Heart left ventricle (tissue), 16 donors: ENCODE results near the gene RAB4B. TPM values are rescaled to one million over a fixed set of nuclear protein-coding genes. Genes with fewer than 3 reads are reported as not detected.
"Not testable (repeated sequence)": the region's sequence is repeated elsewhere in the genome, so short reads cannot be mapped to it uniquely, and the experiment has no call there.

Experiments used
- ATAC-seq, 4 donors: fragments of 200-7000 bp; cut with Tn5 transposase; one replicate each; pipeline ENCODE4 v1.9.1; 2020 to 2022; ENCODE audit warnings: moderate library complexity in 4 of 4, mild to moderate bottlenecking in 3 of 4, moderate number of reproducible peaks in 1 of 4
- DNase-seq, 5 donors: peaks; one replicate each; pipeline ENCODE4 v3.0.0-alpha.2; 2020
- H3K27ac ChIP-seq, 12 donors: fragments of 200-600 bp; sonication (generic) in 4 of 12; one replicate each; pipeline versions ENCODE4 v1.5.0 to v1.8.0; 2016 to 2022; ENCODE audit warnings: mild to moderate bottlenecking in 2 of 12
- H3K27me3 ChIP-seq, 9 donors: fragments of 200-600 bp; sonication (generic) in 2 of 9; one replicate each; pipeline versions ENCODE4 v1.5.1 to v1.8.0; 2016 to 2022; ENCODE audit warnings: mild to moderate bottlenecking in 3 of 9
- H3K36me3 ChIP-seq, 9 donors: fragments of 200-600 bp; sonication (generic) in 2 of 9; one replicate each; pipeline versions ENCODE4 v1.5.0 to v1.8.0; 2018 to 2022; ENCODE audit warnings: mild to moderate bottlenecking in 2 of 9
- H3K4me1 ChIP-seq, 12 donors: fragments of 200-600 bp; sonication (generic) in 4 of 12; one replicate each; pipeline versions ENCODE4 v1.5.0 to v1.8.0; 2016 to 2022; ENCODE audit warnings: mild to moderate bottlenecking in 3 of 12
- H3K4me3 ChIP-seq, 12 donors: fragments of 200-600 bp; sonication (generic) in 4 of 12; one replicate each; pipeline versions ENCODE4 v1.5.0 to v1.8.0; 2017 to 2022; ENCODE audit warnings: mild to moderate bottlenecking in 9 of 12, moderate library complexity in 4 of 12
- H3K9me3 ChIP-seq, 12 donors: fragments of 200-600 bp; sonication (generic) in 4 of 12; one replicate each; pipeline versions ENCODE4 v1.5.0 to v1.8.0; 2016 to 2022; ENCODE audit warnings: mild to moderate bottlenecking in 1 of 12
- CTCF ChIP-seq, 12 donors: fragments of 200-600 bp; sonication (generic) in 4 of 12; IDR thresholded peaks; one replicate each; pipeline versions ENCODE4 v1.5.0 to v1.8.0; 2018 to 2022; ENCODE audit warnings: antibody characterized with exemption in 12 of 12, mild to moderate bottlenecking in 5 of 12
- POLR2A ChIP-seq, 2 donors: fragments of 450-650 bp; IDR thresholded peaks; one replicate each; pipeline ENCODE4 v1.6.1; 2017; ENCODE audit warnings: antibody characterized with exemption in 2 of 2, mild to moderate bottlenecking in 2 of 2, moderate library complexity in 2 of 2
- WGBS, 4 donors: extraction: QIAGEN DNeasy Blood & Tissue Kit in 2 of 4; methylation state at CpG; one replicate each; pipeline versions ENCODE4 v1.1.5 to v1.1.7; 2013 to 2018; 5-methylcytosine and 5-hydroxymethylcytosine counted together
- intact Hi-C, 10 donors: fragments of 100-400 bp; cut with DNase I; formaldehyde crosslinking; loops; one replicate each; pipeline versions ENCODE4 v1.11.1 to v1.14.2; 2022
- polyA plus RNA-seq, 2 donors: library from polyadenylated mRNA; stranded (reverse); fragments of 200-250 nt; gene quantifications; one replicate each; pipeline ENCODE4 v1.2.3, GENCODE V29; 2013
- total RNA-seq, 9 donors: library from RNA; depleted of rRNA in 2 of 9; stranded (reverse); fragments of >200 nt in 2 of 9; fragmentation: NEBNext Ultra II Directional in 3 of 9; extraction: Animal tissue kit (Norgen Biotek cat#: 25700) in 3 of 9; gene quantifications; one replicate each; pipeline versions ENCODE4 v1.1.0 to v1.2.4, GENCODE V29; 2016 to 2023
- donor health status: ischemic (EF 13 %, LVEDD 7.1; RV severe dilation, severe dysfunction).
- donor health status: healthy with polysubstance abuse.
- donor health status: DM: no; HTN: yes; CAD: no.
- donor health status: DM: no; HTN: no; CAD: no.
- donor health status: ischemic (EF 25% LVEDD 6.9; RV normal size, moderate dysfunction).
- donor health status: ischemic (EF 25% LVEDD 5.7; RV mildly dilated, moderate dysfunction).
- donor health status: healthy.
- donor health status: DM: yes; HTN: yes; CAD: no.
- donor health status: ischemic (EF 35%, LVEDD 5.7; RV mildly dilated, moderate dysfunction).
- donor health status: nonischemic (EF 11% LVEDD 7.7; RV severe dilation, severe dysfunction).
- donor health status: DM: yes; HTN: yes; CAD: no.
- donor health status: PGD.
- donor health status: ischemic (EF 29% LVEDD 5.4; RV normal size, mild dysfunction).
- donor health status: nonischemic (EF 23%, LVEDD 6.1; RV moderate dilation, normal function).

Gene RAB4B
- total and polyA plus RNA-seq, 11 donors, result 12.3 to 50.1 (median 17.2) TPM

GRCh38 chr19:40759352-40759751 is 18.7 kb upstream of the RAB4B start:
- Histone ChIP-seq H3K4me1 (peaks cover 0 to 39% (median 11%) of the 10 kb centered on the region in 12 donors), H3K4me3 (no peak overlapping the region), H3K9me3 (no peaks in the 10 kb centered on the region), H3K27ac (no peak overlapping the region), H3K36me3 (peaks cover 2 to 94% (median 87%) of the 10 kb centered on the region in 9 donors), H3K27me3 (no peaks in the 10 kb centered on the region)
- no peak for DNase-seq
- TF ChIP-seq POLR2A (IDR thresholded peaks at IDR 0.05), result no peak
- no peak for TF ChIP-seq CTCF (IDR thresholded peaks at IDR 0.05)
- intact Hi-C loops, result loop anchor here in 1 of 10 donors (5.0 kb wide), 1 partner anchor 58 kb away; no protein-coding TSS in a partner anchor
- no peak for ATAC-seq
- 90 to 95% (median 94%) methylated on average over 13 of the region's 13 CpGs for WGBS, 4 donors

- no peak overlapping the region for H3K27ac ChIP-seq
- DNase-seq (no peak), ATAC-seq (no peak)
- peaks cover 0 to 9% (median 0%) of the 10 kb centered on the region in 12 donors for H3K4me1 ChIP-seq
- no peak overlapping the region for H3K4me3 ChIP-seq
- WGBS, 4 donors, result 92 to 95% (median 94%) methylated on average over 17 of the region's 17 CpGs
- TF ChIP-seq CTCF (IDR thresholded peaks at IDR 0.05), result no peak
- TF ChIP-seq POLR2A (IDR thresholded peaks at IDR 0.05), result no peak
- intact Hi-C loops, result no loop called here
- H3K9me3 ChIP-seq, result no peaks in the 10 kb centered on the region
- no peaks in the 10 kb centered on the region for H3K27me3 ChIP-seq
- peaks cover 2 to 94% (median 88%) of the 10 kb centered on the region in 9 donors for H3K36me3 ChIP-seq
Measured at GRCh38 chr19:40762754-40763470, 15.1 kb upstream of the RAB4B start.

- TF ChIP-seq POLR2A (IDR thresholded peaks at IDR 0.05), result no peak
- no peak for TF ChIP-seq CTCF (IDR thresholded peaks at IDR 0.05)
- WGBS, 4 donors, result 91 to 95% (median 92%) methylated on average over 7 of the region's 7 CpGs
- ATAC-seq, result no peak
Measured at GRCh38 chr19:40763526-40763925, 14.5 kb upstream of the RAB4B start.

GRCh38 chr19:40763963-40764362 is 14.1 kb upstream of the RAB4B start:
- intact Hi-C loops, result no loop called here
- ATAC-seq (no peak), DNase-seq (no peak)
- Histone ChIP-seq H3K36me3 (peaks cover 2 to 83% (median 78%) of the 10 kb centered on the region in 9 donors), H3K27me3 (no peaks in the 10 kb centered on the region), H3K4me1 (peaks cover 0 to 9% (median 0%) of the 10 kb centered on the region in 12 donors), H3K9me3 (no peaks in the 10 kb centered on the region), H3K27ac (no peak overlapping the region), H3K4me3 (no peak overlapping the region)
- WGBS, 4 donors, result 90 to 92% (median 91%) methylated on average over 10 of the region's 10 CpGs
- TF ChIP-seq CTCF (IDR thresholded peaks at IDR 0.05) (no peak), POLR2A (IDR thresholded peaks at IDR 0.05) (no peak)

More at GRCh38 chr19:40763526-40763925, 14.5 kb upstream of the RAB4B start:
- H3K9me3 ChIP-seq, result no peaks in the 10 kb centered on the region
- peaks cover 0 to 9% (median 0%) of the 10 kb centered on the region in 12 donors for H3K4me1 ChIP-seq
- H3K27ac ChIP-seq, result no peak overlapping the region
- peaks cover 2 to 88% (median 82%) of the 10 kb centered on the region in 9 donors for H3K36me3 ChIP-seq
- no peak overlapping the region for H3K4me3 ChIP-seq
- H3K27me3 ChIP-seq, result no peaks in the 10 kb centered on the region
- intact Hi-C loops, result no loop called here
- no peak for DNase-seq

GRCh38 chr19:40766385-40766784 is 11.7 kb upstream of the RAB4B start:
- ATAC-seq, H3K9me3 ChIP-seq, DNase-seq, H3K4me1 ChIP-seq, H3K4me3 ChIP-seq, H3K27ac ChIP-seq, H3K27me3 ChIP-seq, intact Hi-C loops: not testable (repeated sequence)
- 96 to 97% (median 96%) methylated on average over 13 of the region's 13 CpGs for WGBS, 4 donors
- H3K36me3 ChIP-seq, result peaks cover 2 to 59% (median 54%) of the 10 kb centered on the region in 9 donors
